Measurements from ENCODE around the gene PGLYRP4.

The PGLYRP4 gene

DNA sequence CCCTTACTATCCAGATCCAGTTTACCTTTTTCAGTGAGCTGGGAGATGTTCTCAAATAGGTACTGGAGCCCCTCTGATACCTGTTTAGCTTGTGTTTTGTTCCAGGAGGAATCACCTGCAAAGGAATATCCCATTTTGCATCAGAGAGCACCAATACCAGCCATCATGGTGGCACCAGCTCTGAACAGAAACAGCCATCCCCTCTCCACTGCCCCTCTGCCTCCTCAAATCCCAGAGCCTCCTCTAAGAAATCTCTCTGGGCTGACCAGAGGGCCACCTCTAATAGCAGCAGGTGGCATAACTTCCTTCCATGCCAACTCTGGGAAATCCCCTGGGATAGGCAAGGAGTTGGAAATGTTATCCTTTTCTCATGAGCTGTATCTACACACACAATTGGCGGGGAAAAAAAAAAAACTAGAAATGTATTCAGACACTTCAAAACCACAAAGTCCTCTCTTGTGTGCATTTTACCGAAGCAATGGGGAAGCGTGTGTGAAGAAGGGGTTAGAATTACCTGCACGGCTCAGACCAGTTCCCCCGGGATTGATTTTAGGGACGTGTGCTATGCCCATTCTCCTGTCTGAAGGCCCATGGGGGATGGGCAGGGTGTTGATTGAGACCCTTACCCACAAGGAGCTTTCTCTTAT, 2.4 kb downstream of the PGLYRP4 start:
- Histone ChIP-seq H3F3A (ENCODE audit: control insufficient read depth, insufficient read depth) (no peaks in the 10 kb centered on the region), H3K27ac (ENCODE audit: low read depth, low read length) (no peak overlapping the region), H3K9me2 (replicated peaks; ENCODE audit: control insufficient read depth, low read length) (no peaks in the 10 kb centered on the region), H3K36me3 (ENCODE audit: control insufficient read depth, low read length) (no peaks in the 10 kb centered on the region), H4K20me1 (ENCODE audit: control insufficient read depth, insufficient read depth, low read depth, low read length) (no peaks in the 10 kb centered on the region), H3K27me3 (ENCODE audit: control insufficient read depth, low read length) (peaks cover 27% of the 10 kb centered on the region), H3K4me1 (ENCODE audit: control insufficient read depth, low read length) (no peaks in the 10 kb centered on the region), H3K9me3 (ENCODE audit: control insufficient read depth, insufficient read depth, low read length) (no peaks in the 10 kb centered on the region), H3K79me2 (ENCODE audit: control insufficient read depth, low read length) (no peaks in the 10 kb centered on the region), H3K4me2 (ENCODE audit: low read length) (no peak overlapping the region), H3K4me3 (ENCODE audit: low read length) (no peak overlapping the region)
- TF ChIP-seq, protein P1, sequence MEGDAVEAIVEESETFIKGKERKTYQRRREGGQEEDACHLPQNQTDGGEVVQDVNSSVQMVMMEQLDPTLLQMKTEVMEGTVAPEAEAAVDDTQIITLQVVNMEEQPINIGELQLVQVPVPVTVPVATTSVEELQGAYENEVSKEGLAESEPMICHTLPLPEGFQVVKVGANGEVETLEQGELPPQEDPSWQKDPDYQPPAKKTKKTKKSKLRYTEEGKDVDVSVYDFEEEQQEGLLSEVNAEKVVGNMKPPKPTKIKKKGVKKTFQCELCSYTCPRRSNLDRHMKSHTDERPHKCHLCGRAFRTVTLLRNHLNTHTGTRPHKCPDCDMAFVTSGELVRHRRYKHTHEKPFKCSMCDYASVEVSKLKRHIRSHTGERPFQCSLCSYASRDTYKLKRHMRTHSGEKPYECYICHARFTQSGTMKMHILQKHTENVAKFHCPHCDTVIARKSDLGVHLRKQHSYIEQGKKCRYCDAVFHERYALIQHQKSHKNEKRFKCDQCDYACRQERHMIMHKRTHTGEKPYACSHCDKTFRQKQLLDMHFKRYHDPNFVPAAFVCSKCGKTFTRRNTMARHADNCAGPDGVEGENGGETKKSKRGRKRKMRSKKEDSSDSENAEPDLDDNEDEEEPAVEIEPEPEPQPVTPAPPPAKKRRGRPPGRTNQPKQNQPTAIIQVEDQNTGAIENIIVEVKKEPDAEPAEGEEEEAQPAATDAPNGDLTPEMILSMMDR (IDR thresholded peaks at IDR 0.05; ENCODE audit: low read depth, low read length, poor library complexity, severe bottlenecking) = no peak
- no peak for TF ChIP-seq EZH2phosphoT487 (IDR thresholded peaks at IDR 0.05; ENCODE audit: borderline replicate concordance, low read length)

DNA sequence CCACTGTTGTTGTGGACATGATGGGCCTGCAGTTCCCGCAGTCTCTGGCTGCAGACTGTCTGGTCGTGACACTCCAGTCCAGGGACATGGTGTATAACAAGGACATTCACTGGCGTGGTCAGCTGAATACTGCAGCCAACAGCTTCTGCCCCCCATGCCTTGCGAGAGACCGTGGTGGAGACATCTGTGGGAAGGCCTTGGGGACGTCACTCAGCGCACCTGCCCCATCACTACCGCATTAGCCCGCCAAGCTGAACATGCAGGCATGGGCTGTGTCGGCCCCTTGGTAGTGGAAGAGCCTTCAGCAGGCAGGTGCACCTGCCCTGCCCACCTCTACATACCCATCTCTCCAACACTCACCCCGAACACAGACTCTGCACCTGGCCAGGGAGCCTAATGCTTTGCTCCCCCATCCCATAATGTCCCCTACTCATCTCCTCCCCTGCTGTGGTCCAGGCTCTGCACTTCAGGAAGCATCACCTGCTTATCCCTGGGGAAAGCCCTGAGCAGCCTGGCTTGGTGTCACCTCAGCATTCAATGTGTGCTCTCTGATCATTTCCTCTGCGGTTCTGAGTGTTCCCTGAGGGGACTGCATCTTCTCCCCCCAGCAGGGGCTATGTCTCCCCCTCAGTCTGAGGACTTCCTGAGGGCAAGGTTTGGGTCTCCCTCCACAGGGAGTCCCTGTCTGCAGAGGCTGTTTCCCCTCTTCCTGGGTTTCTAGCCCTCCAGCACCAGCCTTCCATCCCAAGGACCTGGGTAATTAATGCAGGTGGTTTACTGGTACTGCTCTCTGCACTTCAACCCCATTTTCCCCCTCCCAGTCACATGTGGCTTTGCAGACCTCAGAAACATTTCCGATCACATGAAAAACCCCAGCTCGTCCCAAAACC, 3.2 kb downstream of the PGLYRP4 start:
- Histone ChIP-seq H4K20me1 (ENCODE audit: control insufficient read depth, insufficient read depth, low read depth, low read length) (no peaks in the 10 kb centered on the region), H3K79me2 (ENCODE audit: control insufficient read depth, low read length) (no peaks in the 10 kb centered on the region), H3K9me3 (ENCODE audit: control insufficient read depth, insufficient read depth, low read length) (no peaks in the 10 kb centered on the region), H3K4me2 (ENCODE audit: low read length) (no peak overlapping the region), H3F3A (ENCODE audit: control insufficient read depth, insufficient read depth) (no peaks in the 10 kb centered on the region), H3K36me3 (ENCODE audit: control insufficient read depth, low read length) (no peaks in the 10 kb centered on the region), H3K27me3 (ENCODE audit: control insufficient read depth, low read length) (peaks cover 27% of the 10 kb centered on the region), H3K27ac (ENCODE audit: low read depth, low read length) (no peak overlapping the region), H3K4me1 (ENCODE audit: control insufficient read depth, low read length) (no peaks in the 10 kb centered on the region), H3K4me3 (ENCODE audit: low read length) (no peak overlapping the region), H3K9me2 (replicated peaks; ENCODE audit: control insufficient read depth, low read length) (no peaks in the 10 kb centered on the region)
- TF ChIP-seq EZH2phosphoT487 (IDR thresholded peaks at IDR 0.05; ENCODE audit: borderline replicate concordance, low read length) = no peak
- TF ChIP-seq, protein P1 (IDR thresholded peaks at IDR 0.05; ENCODE audit: low read depth, low read length, poor library complexity, severe bottlenecking) = no peak

DNA sequence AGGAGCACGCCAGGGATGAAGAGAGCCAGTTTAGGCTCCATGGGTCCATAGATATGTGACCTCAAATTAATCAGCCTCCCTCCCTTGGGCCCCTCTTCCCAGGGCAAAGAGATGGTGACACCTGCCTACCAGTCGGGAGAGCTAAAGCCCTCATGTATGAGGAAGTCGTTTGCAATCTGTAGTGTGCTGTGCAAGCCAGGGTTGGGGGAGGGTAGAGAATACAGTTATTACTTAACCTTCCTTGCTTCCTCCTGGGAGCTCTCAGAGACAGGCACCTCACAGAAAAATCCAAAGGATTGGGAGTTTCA, 4.0 kb downstream of the PGLYRP4 start:
- Histone ChIP-seq H3K27me3 (ENCODE audit: control insufficient read depth, low read length) (peaks cover 23% of the 10 kb centered on the region), H3K9me3 (ENCODE audit: control insufficient read depth, insufficient read depth, low read length) (no peaks in the 10 kb centered on the region), H4K20me1 (ENCODE audit: control insufficient read depth, insufficient read depth, low read depth, low read length) (no peaks in the 10 kb centered on the region), H3K9me2 (replicated peaks; ENCODE audit: control insufficient read depth, low read length) (no peaks in the 10 kb centered on the region), H3K4me3 (ENCODE audit: low read length) (no peak overlapping the region), H3K79me2 (ENCODE audit: control insufficient read depth, low read length) (no peaks in the 10 kb centered on the region), H3K27ac (ENCODE audit: low read depth, low read length) (no peak overlapping the region), H3F3A (ENCODE audit: control insufficient read depth, insufficient read depth) (no peaks in the 10 kb centered on the region), H3K4me2 (ENCODE audit: low read length) (no peak overlapping the region), H3K4me1 (ENCODE audit: control insufficient read depth, low read length) (no peaks in the 10 kb centered on the region), H3K36me3 (ENCODE audit: control insufficient read depth, low read length) (no peaks in the 10 kb centered on the region)
- TF ChIP-seq EZH2phosphoT487 (IDR thresholded peaks at IDR 0.05; ENCODE audit: borderline replicate concordance, low read length) = no peak
- TF ChIP-seq, protein P1 (IDR thresholded peaks at IDR 0.05; ENCODE audit: low read depth, low read length, poor library complexity, severe bottlenecking) = no peak

All from DOHH2 (cell line).